GM21528 (cell line): ENCODE measurements around the gene HERPUD1.

Source experiments
- ATAC-seq: cut with Tn5 transposase; IDR thresholded peaks from one replicate; pipeline ENCODE4 v1.9.1; 2021; ENCODE audit warnings: mild to moderate bottlenecking, moderate library complexity; ENCODE audit not compliant: unreplicated experiment, low FRiP score

The HERPUD1 gene

DNA sequence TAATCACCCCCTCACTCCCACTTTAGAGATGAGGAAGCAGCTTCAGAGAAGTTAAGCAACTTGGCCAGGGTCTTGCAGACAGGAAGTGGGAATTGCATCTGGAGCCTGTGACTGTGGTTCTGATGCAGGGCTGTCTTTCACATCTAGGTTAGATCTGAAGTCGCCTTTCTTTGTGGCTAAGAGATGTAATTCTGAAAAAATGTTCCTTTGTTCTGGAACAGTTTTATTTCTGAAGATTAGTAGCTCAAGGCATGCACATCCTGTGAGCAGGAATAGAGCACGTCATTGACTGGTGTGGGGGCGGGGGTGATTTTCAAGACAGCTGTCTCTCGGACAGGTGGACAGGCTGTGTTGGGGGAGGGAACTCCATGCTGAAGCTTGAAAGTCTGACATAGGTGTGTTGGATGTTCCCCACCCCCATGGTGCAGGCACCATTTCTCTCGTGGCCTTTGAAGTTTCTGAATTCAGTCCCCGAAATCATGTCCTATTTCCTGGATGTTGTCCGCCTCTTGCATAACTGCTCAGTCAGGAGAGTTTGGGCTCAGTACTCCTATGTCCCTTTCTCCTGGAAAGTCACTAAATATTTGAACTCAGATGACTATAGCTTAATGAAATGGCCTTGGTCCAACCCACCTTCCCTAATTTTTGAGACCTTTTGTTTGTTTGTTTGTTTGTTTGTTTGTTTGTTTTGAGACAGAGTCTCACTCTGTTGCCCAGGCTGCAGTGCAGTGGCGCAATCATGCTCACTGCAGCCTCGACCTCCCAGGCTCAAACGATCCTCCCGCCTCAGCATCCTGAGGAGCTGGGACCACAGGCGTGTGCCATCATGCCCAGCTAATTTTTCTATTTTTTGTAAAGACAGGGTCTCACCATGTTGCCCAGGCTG, 21.0 kb upstream of the HERPUD1 start:
- ATAC-seq, result no peak

- ATAC-seq, result peak; percentile 51
Observed at GRCh38 chr16:56911771-56912571, 20.0 kb upstream of the HERPUD1 start.

GRCh38 chr16:56912746-56913708, 18.9 kb upstream of the HERPUD1 start:
- no peak for ATAC-seq

DNA sequence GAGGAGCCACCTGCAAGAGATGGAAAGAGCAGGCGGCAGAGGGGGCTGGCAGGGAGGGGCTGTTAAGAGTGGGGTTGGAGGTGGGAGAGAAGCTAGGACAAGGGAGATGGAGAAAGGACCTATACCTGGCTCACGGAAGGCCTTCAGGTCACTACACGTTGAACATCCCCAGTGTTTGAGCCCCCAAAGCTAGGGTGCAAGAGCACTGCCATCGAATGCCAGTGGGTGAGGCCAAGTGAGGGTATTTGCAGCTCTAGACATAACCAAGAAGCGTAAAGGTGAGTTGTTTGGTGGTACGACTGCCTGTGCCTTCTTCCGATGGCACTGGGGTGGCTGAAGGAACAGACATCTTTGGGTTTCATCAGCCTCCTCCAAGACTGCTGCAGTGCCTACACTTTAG, 17.0 kb upstream of the HERPUD1 start:
- no peak for ATAC-seq

- no peak for ATAC-seq
Observed at GRCh38 chr16:56915336-56916119, 16.4 kb upstream of the HERPUD1 start.

- ATAC-seq, result peak; percentile 57
Observed at GRCh38 chr16:56916571-56917403, 15.2 kb upstream of the HERPUD1 start.

- no peak for ATAC-seq
Observed at GRCh38 chr16:56918467-56919012, 13.4 kb upstream of the HERPUD1 start.

DNA sequence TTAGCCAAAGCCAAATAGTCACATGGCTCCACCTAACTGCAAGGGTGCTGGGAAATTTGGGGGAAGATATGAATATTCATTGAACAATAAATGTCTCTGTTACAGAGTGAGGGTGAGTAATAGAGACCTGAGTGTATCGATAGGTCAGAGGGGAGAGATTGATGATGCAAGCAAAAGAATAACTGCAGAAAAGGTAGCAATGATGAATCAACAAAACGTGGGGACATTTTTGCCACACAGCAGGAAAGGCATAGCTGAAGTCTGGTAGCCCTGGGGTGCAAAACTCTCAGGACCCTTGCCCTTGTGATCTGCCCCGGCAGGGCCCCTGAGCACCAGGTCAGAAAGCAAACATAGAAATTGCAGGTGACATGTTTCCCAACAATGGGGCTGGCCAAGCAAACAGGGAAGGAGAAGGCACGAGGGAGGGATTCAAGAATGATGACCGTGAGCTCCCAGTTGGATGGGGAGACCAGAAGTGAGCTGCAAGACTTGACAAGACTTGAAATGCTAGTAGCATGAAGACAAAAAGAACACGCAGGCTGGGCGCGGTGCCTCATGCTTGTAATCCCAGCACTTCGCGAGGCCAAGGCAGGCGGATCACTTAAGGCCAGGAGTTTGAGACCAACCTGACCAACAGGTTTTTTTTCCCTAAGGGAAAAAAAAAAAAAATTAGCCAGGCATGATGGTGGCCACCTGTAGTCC, 12.7 kb upstream of the HERPUD1 start:
- ATAC-seq, result no peak

DNA sequence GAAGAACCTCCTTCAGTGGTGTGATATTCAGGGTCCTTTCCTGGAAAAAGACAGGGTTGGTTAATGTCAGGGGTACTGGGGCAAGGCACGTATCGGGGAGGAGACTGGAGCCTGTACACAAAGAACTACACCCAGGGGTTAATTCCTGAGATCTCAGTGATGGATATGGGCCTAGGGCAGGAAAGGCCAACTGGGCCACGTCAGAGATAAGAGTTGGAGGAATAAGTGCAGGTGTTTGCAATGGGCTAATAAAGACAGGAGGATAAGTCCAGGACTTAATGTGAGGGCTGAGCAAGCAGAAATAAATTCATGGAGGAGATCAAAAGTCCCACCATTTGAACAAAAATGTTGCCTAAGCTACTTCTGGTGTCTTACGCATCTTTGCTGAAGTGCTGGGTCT, 10.4 kb upstream of the HERPUD1 start:
- no peak for ATAC-seq

- no peak for ATAC-seq
Observed at GRCh38 chr16:56923481-56924091, 8.4 kb upstream of the HERPUD1 start.

DNA sequence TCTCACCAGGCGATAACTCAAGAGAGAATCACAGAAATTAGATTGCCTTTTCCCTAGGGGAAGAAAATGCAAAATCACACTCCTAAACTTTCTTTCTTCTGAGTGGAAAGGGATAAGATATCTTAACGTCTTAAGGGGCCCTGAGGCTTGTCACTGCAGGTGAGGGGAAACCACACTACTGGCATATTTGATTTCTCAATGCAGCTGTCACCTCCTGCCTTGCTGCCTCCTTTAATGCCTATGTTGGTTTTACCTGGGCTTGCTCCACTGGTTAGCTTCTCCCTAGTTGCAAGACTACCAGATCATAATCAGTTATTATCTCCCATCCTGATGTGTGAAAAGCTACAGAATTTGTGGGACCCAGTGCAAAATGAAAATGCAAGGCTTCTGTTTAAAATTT, 4.5 kb upstream of the HERPUD1 start:
- no peak for ATAC-seq

- ATAC-seq, result no peak
Observed at GRCh38 chr16:56929639-56930038, 2.3 kb upstream of the HERPUD1 start.

DNA sequence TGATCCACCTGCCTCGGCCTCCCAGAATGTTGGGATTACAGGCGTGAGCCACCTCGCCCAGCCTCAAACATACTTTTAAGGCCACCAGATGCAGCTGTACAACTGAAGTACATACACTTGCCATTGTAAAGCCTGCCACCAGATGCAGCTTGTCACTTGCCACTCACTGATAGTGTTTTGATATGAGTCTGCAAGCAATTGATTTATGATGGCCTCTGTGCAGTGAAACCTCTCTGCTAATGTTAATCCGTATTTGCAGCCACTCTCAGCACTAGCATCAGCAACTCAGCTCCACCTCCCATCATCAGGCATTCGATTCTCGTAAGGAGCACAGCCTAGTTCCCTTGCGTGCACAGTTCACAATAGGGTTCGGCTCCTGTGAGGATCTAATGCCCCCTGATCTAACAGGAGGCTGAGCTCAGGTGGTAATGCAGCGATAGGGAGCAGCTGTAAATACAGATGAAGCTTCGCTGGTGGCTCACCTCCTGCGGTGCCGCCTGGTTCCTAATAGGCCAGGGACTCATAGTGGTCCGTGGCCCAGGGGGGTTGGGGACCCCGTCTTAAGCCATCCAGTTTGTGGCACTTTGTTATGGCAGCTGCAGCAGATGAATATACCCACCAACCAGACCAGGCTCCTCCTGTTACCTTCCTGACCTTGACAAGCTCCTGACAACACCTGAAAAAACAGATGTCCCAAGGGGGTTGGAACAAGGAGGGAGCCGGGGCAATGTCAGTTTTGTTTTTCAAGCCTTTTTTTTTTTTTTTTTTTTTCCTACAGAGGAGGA, 1.3 kb upstream of the HERPUD1 start:
- ATAC-seq, result no peak

DNA sequence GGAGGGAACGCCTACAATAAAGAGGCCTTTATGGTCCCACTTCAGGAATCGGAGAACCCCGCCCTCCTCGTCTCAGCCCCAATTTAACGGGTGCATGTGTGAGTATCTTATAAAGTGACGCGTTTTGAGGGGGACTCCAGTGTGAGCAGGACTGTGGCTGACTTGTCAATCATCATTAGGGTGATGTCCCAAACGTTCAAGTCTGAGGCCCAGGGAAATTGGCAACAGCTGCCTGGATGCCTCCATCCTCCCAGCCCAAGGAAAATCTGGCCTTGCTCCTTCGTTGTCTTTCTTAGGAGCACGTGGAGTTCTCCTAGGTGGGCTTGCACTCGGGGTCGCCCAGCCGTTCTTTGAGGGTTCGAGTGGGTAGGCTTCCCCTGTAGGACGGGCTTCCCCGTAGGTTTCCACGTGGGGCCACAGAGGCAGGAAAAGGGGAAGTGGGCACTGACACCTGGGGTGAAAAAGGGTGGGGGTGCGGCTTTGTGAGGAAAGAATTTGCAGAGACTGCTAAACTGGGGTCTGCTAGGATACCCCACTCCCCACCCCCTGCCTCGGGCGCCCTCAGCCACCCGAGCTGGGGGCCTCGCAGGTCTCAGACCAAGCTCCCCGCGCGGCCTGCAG, 561 bp upstream of the HERPUD1 start:
- peak; percentile 53 for ATAC-seq

DNA sequence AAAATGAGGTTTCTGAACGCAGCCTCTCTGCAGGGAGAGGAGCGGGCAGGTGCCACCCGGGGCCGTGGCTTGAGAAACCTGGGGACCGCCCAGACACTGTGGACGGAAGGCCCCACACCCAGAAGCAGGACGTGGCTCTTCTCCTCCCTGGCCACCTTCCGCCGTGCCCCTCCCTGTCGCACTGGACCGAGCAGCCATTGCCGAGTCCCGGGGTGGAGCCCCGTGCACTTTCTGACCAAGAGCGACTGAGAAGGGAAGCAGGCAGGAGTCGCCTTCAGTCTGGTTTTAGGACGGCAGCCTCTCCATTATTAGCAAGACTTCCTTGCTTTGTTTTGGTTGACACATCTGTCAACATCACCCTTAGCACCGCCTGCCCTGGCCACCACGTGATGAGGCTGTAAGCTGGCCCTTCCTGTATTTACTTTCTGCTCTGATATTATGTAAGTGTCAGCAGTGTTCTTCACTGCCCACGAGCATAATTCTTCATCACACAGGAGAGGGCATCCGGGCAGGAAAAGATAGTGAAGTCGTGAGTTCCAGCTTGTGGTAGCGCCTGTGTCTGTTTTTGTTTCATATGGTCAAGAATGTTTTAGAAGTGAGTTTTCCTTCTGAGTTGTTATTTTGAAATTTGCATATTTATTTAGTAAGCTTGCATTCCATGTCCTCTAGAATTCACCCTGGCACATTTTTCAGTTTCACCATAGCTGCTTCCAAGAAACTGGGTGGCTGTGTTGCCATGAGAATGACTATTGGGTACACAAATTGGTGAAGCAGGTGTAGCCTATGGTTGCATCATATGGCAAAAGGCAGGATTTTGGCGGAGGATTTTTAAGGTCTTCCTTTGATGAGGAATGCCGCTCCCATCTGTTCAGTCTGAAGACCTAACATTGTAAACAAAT, 1.0 kb downstream of the HERPUD1 start:
- peak; percentile 18 for ATAC-seq
